Panc1 (cell line): Measurements from ENCODE around the gene SNHG17.
"Not testable (repeated sequence)": the region's sequence is repeated elsewhere in the genome, so short reads cannot be mapped to it uniquely, and the experiment has no call there.

Experiments
- CTCF ChIP-seq: fragments of 450-650 bp; IDR thresholded peaks from 2 replicates; pipeline ENCODE4 v1.5.1; 2017; ENCODE audit warnings: mild to moderate bottlenecking
- POLR2AphosphoS5 ChIP-seq: IDR thresholded peaks from 2 replicates; pipeline ENCODE4 v1.6.1; 2012; ENCODE audit warnings: mild to moderate bottlenecking, low read depth, low read length, moderate library complexity
- SIN3A ChIP-seq: IDR thresholded peaks from 2 replicates; pipeline ENCODE4 v1.6.1; 2012; ENCODE audit warnings: low read depth, mild to moderate bottlenecking, low read length, moderate library complexity, borderline replicate concordance; ENCODE audit not compliant: insufficient read depth
- TCF7L2 ChIP-seq: IDR thresholded peaks from 2 replicates; pipeline ENCODE4 v1.6.1; 2011; ENCODE audit warnings: mild to moderate bottlenecking, low read depth, low read length, inconsistent platforms

GRCh38 chr20:38377838-38378237 lies 57.3 kb downstream of the SNHG17 start:
- not testable (repeated sequence) for TF ChIP-seq POLR2AphosphoS5, SIN3A, TCF7L2, CTCF
